ENCODE data around the gene BICRAL.
"Not testable (repeated sequence)": the region's sequence is repeated elsewhere in the genome, so short reads cannot be mapped to it uniquely, and the experiment has no call there.

BICRAL gene

DNA sequence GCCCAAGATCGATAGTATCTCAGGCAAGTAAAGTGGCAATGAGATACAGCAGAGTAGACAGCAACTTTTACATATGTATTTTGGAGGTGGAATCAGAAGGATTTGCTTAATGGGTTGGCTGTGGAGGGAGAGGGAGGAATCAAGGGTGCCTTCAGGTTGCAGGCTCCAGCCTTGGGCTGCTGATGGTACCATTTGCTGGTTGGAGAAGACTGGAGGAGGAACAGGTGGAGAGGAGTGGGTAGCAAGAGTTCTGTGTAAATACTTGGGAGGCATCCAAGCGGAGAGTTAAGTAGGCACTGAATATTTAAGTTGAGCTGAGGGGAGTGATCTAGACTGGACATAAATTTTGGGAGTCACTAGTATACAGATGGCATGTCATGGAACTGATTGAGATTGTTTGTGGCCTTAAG is 5.2 kb downstream of the BICRAL start:
- Histone ChIP-seq H3K36me3 (ENCODE audit: control insufficient read depth, insufficient read depth, low read length) (no peaks in the 10 kb centered on the region), H3K4me1 (ENCODE audit: control insufficient read depth, insufficient read depth, low read length) (peaks cover 14% of the 10 kb centered on the region), H3K9me3 (ENCODE audit: control insufficient read depth, low read length) (no peaks in the 10 kb centered on the region), H3K9ac (ENCODE audit: low read length) (no peak overlapping the region), H3K4me3 (ENCODE audit: low read length) (no peak overlapping the region), H3K27me3 (ENCODE audit: control insufficient read depth, insufficient read depth, low read length) (no peaks in the 10 kb centered on the region)

DNA sequence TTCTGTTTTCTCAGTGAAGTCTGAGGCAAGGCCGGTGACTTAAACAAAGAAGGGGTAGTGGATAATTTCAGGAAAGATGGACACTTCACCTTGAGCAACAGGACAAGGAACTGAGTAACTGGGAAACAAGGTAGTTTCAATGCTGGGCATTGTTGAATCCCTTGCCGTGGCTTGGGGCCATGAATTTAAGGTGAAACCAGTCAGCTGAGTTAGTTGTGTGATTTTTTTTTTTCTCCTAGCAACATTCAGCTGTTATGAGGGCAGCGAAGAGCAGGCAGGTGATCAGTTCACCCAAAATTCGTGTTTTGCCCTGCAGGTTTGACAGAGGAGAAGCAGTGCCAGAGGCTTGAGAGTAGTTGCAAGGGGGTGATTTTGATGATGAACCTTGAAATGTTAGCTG is 6.8 kb downstream of the BICRAL start:
- peaks cover 14% of the 10 kb centered on the region for H3K4me1 ChIP-seq (ENCODE audit: control insufficient read depth, insufficient read depth, low read length)
- H3K4me3 ChIP-seq (ENCODE audit: low read length): no peak overlapping the region
- no peaks in the 10 kb centered on the region for H3K27me3 ChIP-seq (ENCODE audit: control insufficient read depth, insufficient read depth, low read length)
- H3K9ac ChIP-seq (ENCODE audit: low read length): no peak overlapping the region
- H3K36me3 ChIP-seq (ENCODE audit: control insufficient read depth, insufficient read depth, low read length): no peaks in the 10 kb centered on the region
- no peaks in the 10 kb centered on the region for H3K9me3 ChIP-seq (ENCODE audit: control insufficient read depth, low read length)

DNA sequence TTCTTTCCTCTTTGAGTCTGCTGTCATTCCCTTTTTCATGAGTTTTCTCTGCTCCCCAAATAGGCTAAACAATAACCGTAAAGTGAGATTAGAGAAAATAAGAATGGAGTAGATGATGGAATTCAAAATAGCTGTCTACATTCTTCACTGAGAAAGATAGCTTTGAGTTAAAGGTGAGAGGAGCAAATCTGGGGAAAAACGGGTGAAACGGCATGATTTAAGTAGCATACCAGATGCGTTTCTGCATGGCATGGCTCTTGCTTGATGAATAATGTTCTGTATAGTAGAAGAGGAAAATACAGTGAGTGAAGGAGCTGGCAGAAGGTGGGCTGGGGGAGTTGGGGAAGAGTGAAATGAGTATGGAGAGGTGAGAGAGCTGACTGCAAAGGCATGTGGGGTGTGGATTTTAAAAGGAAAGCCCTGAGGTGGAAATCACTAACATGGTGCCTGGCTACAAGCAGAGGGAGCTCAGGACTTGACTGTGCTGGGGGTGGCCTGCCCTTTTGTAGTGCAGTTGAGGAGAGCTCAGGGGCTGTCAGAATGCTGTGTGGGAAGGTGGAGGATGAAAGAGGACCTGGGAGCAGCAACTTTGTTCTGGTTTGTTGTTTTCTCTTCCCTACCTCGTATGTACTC is 8.8 kb downstream of the BICRAL start:
- no peaks in the 10 kb centered on the region for H3K27me3 ChIP-seq (ENCODE audit: control insufficient read depth, insufficient read depth, low read length)
- no peak overlapping the region for H3K4me3 ChIP-seq (ENCODE audit: low read length)
- H3K9ac ChIP-seq (ENCODE audit: low read length): no peak overlapping the region
- H3K4me1 ChIP-seq (ENCODE audit: control insufficient read depth, insufficient read depth, low read length): peaks cover 14% of the 10 kb centered on the region
- H3K36me3 ChIP-seq (ENCODE audit: control insufficient read depth, insufficient read depth, low read length): no peaks in the 10 kb centered on the region
- H3K9me3 ChIP-seq (ENCODE audit: control insufficient read depth, low read length): no peaks in the 10 kb centered on the region

- Histone ChIP-seq H3K27me3 (ENCODE audit: control insufficient read depth, insufficient read depth, low read length) (no peaks in the 10 kb centered on the region), H3K36me3 (ENCODE audit: control insufficient read depth, insufficient read depth, low read length) (no peaks in the 10 kb centered on the region), H3K4me3 (ENCODE audit: low read length) (no peak overlapping the region), H3K9me3 (ENCODE audit: control insufficient read depth, low read length) (no peaks in the 10 kb centered on the region), H3K9ac (ENCODE audit: low read length) (no peak overlapping the region), H3K4me1 (ENCODE audit: control insufficient read depth, insufficient read depth, low read length) (peaks cover 14% of the 10 kb centered on the region)
Measured at GRCh38 chr6:42791706-42792320, 10.0 kb downstream of the BICRAL start.

DNA sequence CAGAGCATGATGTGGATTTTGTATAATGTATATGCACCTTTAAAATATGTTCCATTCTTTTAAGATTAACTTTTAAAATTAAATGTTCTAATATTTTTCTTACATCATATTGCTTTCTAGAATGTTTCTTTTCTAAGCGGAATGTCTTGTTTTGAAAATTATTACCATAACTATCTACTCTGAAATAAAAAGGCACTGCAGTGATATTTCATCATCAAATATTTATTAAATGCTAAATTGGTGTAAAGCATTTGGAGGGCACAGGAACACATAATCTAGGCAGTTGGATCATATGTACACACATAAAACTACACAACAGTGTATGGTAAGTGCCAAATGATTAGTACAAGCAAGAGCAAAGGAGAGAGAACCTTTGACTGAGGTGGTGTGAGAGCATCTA is 13.8 kb downstream of the BICRAL start:
- no peaks in the 10 kb centered on the region for H3K27me3 ChIP-seq (ENCODE audit: control insufficient read depth, insufficient read depth, low read length)

DNA sequence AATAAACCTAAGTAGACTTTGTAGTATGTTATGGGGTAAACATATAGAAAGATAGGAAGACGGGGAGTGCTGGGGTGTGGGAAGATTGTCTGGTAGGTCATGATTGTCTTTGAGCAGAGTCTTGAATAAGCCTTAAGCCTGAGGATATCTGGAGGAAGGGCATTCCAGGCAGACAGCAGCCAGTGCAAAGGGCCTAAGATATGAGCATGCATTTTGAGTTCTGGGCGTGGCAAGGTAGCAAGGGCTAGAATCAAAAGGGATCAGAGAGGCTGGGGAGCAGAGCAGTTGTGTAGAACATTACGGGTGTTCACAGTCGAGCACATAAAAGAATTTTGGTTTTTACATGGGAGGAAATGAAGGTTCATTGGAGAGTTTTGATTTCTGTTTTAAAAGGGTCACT is 14.3 kb downstream of the BICRAL start:
- H3K9ac ChIP-seq (ENCODE audit: low read length): no peak overlapping the region
- no peaks in the 10 kb centered on the region for H3K9me3 ChIP-seq (ENCODE audit: control insufficient read depth, low read length)
- no peaks in the 10 kb centered on the region for H3K36me3 ChIP-seq (ENCODE audit: control insufficient read depth, insufficient read depth, low read length)
- no peaks in the 10 kb centered on the region for H3K4me1 ChIP-seq (ENCODE audit: control insufficient read depth, insufficient read depth, low read length)
- H3K4me3 ChIP-seq (ENCODE audit: low read length): no peak overlapping the region
- H3K27me3 ChIP-seq (ENCODE audit: control insufficient read depth, insufficient read depth, low read length): no peaks in the 10 kb centered on the region

More for the DNA sequence above, 13.8 kb downstream of the BICRAL start:
- H3K36me3 ChIP-seq (ENCODE audit: control insufficient read depth, insufficient read depth, low read length): no peaks in the 10 kb centered on the region
- no peak overlapping the region for H3K9ac ChIP-seq (ENCODE audit: low read length)
- H3K4me1 ChIP-seq (ENCODE audit: control insufficient read depth, insufficient read depth, low read length): no peaks in the 10 kb centered on the region
- no peaks in the 10 kb centered on the region for H3K9me3 ChIP-seq (ENCODE audit: control insufficient read depth, low read length)
- H3K4me3 ChIP-seq (ENCODE audit: low read length): no peak overlapping the region

DNA sequence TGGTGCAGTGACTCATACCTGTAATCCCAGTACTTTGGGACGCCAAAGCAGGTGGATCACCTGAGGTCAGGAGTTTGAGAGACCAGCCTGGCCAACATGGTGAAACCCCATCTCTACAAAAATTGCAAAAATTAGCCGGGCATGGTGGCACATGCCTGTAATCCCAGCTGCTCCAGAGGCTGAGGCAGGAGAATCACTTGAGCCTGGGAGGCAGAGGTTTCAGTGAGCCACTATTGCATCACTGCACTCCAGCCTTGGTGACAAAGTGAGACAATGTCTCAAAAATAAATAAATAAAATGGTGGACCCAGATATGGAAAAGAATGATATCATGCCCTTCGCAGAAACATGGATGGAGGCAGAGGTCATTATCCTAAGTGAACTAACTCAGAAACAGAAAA is 15.8 kb downstream of the BICRAL start:
- not testable (repeated sequence) for H3K27me3 ChIP-seq (ENCODE audit: control insufficient read depth, insufficient read depth, low read length); H3K9me3 ChIP-seq (ENCODE audit: control insufficient read depth, low read length); H3K36me3 ChIP-seq (ENCODE audit: control insufficient read depth, insufficient read depth, low read length)

GRCh38 chr6:42805297-42805861 is 23.5 kb downstream of the BICRAL start:
- Histone ChIP-seq H3K36me3 (ENCODE audit: control insufficient read depth, insufficient read depth, low read length) (no peaks in the 10 kb centered on the region), H3K4me3 (ENCODE audit: low read length) (no peak overlapping the region), H3K9me3 (ENCODE audit: control insufficient read depth, low read length) (no peaks in the 10 kb centered on the region), H3K4me1 (ENCODE audit: control insufficient read depth, insufficient read depth, low read length) (no peaks in the 10 kb centered on the region), H3K9ac (ENCODE audit: low read length) (no peak overlapping the region), H3K27me3 (ENCODE audit: control insufficient read depth, insufficient read depth, low read length) (no peaks in the 10 kb centered on the region)

More for the DNA sequence above, 15.8 kb downstream of the BICRAL start:
- H3K4me1 ChIP-seq (ENCODE audit: control insufficient read depth, insufficient read depth, low read length); H3K4me3 ChIP-seq (ENCODE audit: low read length); H3K9ac ChIP-seq (ENCODE audit: low read length): not testable (repeated sequence)

DNA sequence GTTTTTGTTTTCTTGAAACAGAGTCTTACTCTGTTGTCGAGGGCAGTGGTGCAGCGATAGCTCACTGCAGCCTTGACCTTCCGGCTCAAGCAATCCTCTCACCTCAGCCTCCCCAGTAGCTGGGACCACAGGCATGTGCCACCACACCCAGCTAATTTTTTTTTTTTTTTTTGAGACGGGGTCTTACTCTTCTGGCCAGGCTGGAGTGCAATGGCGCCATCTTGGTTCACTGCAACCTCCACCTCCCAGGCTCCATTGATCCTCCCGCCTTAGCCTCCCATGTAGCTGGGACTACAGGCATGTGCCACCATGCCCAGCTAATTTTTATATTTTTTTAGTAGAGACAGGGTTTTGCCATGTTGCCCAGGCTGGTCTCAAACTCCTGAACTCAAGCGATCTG is 24.5 kb downstream of the BICRAL start:
- H3K36me3 ChIP-seq (ENCODE audit: control insufficient read depth, insufficient read depth, low read length); H3K4me3 ChIP-seq (ENCODE audit: low read length); H3K9me3 ChIP-seq (ENCODE audit: control insufficient read depth, low read length); H3K27me3 ChIP-seq (ENCODE audit: control insufficient read depth, insufficient read depth, low read length); H3K9ac ChIP-seq (ENCODE audit: low read length); H3K4me1 ChIP-seq (ENCODE audit: control insufficient read depth, insufficient read depth, low read length): not testable (repeated sequence)

- Histone ChIP-seq H3K9ac (ENCODE audit: low read length) (no peak overlapping the region), H3K9me3 (ENCODE audit: control insufficient read depth, low read length) (no peaks in the 10 kb centered on the region), H3K36me3 (ENCODE audit: control insufficient read depth, insufficient read depth, low read length) (no peaks in the 10 kb centered on the region), H3K4me3 (ENCODE audit: low read length) (no peak overlapping the region), H3K27me3 (ENCODE audit: control insufficient read depth, insufficient read depth, low read length) (no peaks in the 10 kb centered on the region), H3K4me1 (ENCODE audit: control insufficient read depth, insufficient read depth, low read length) (no peaks in the 10 kb centered on the region)
Measured at GRCh38 chr6:42808492-42809483, 26.9 kb downstream of the BICRAL start.

- Histone ChIP-seq H3K27me3 (ENCODE audit: control insufficient read depth, insufficient read depth, low read length) (no peaks in the 10 kb centered on the region), H3K36me3 (ENCODE audit: control insufficient read depth, insufficient read depth, low read length) (no peaks in the 10 kb centered on the region), H3K4me3 (ENCODE audit: low read length) (no peak overlapping the region), H3K9ac (ENCODE audit: low read length) (no peak overlapping the region), H3K9me3 (ENCODE audit: control insufficient read depth, low read length) (no peaks in the 10 kb centered on the region), H3K4me1 (ENCODE audit: control insufficient read depth, insufficient read depth, low read length) (no peaks in the 10 kb centered on the region)
Measured at GRCh38 chr6:42813074-42813645, 31.3 kb downstream of the BICRAL start.
